HEK293 (cell line): ENCODE results near the gene HOXB8.

Experiments used
- GLIS1 ChIP-seq: fragments of 450-650 bp; formaldehyde crosslinking; IDR thresholded peaks from 2 replicates; pipeline ENCODE4 v1.5.1; 2016; ENCODE audit warnings: missing biosample characterization, missing genetic modification characterization
- KLF17 ChIP-seq: fragments of 450-650 bp; formaldehyde crosslinking; IDR thresholded peaks from 2 replicates; pipeline ENCODE4 v1.5.1; 2016; ENCODE audit warnings: missing biosample characterization, missing genetic modification characterization
- PRDM6 ChIP-seq: fragments of 450-650 bp; formaldehyde crosslinking; IDR thresholded peaks from 2 replicates; pipeline ENCODE4 v1.5.1; 2017; ENCODE audit warnings: missing biosample characterization, missing genetic modification characterization
- SCRT1 ChIP-seq: fragments of 450-650 bp; formaldehyde crosslinking; IDR thresholded peaks from 2 replicates; pipeline ENCODE4 v1.5.1; 2016; ENCODE audit warnings: missing biosample characterization, missing genetic modification characterization, borderline replicate concordance
- SP3 ChIP-seq: fragments of 450-650 bp; formaldehyde crosslinking; IDR thresholded peaks from 2 replicates; pipeline ENCODE4 v1.5.1; 2016; ENCODE audit warnings: missing biosample characterization, missing genetic modification characterization
- WT1 ChIP-seq: fragments of 450-650 bp; formaldehyde crosslinking; IDR thresholded peaks from 2 replicates; pipeline ENCODE4 v1.5.1; 2016; ENCODE audit warnings: missing biosample characterization, missing genetic modification characterization
- ZBTB1 ChIP-seq: fragments of 450-650 bp; formaldehyde crosslinking; IDR thresholded peaks from 2 replicates; pipeline ENCODE4 v1.5.1; 2016; ENCODE audit warnings: missing biosample characterization, missing genetic modification characterization
- ZBTB6 ChIP-seq: fragments of 450-650 bp; formaldehyde crosslinking; IDR thresholded peaks from 2 replicates; pipeline ENCODE4 v1.5.1; 2017; ENCODE audit warnings: missing biosample characterization, missing genetic modification characterization
- ZNF112 ChIP-seq: fragments of 450-650 bp; formaldehyde crosslinking; IDR thresholded peaks from 2 replicates; pipeline ENCODE4 v1.5.0; 2017; ENCODE audit warnings: missing biosample characterization, missing genetic modification characterization
- ZNF133 ChIP-seq: fragments of 450-650 bp; formaldehyde crosslinking; IDR thresholded peaks from 2 replicates; pipeline ENCODE4 v1.5.1; 2016; ENCODE audit warnings: missing biosample characterization, missing genetic modification characterization
- ZNF157 ChIP-seq: fragments of 450-650 bp; formaldehyde crosslinking; IDR thresholded peaks from 2 replicates; pipeline ENCODE4 v1.5.1; 2016; ENCODE audit warnings: missing biosample characterization, missing genetic modification characterization
- ZNF174 ChIP-seq: fragments of 450-650 bp; formaldehyde crosslinking; IDR thresholded peaks from 2 replicates; pipeline ENCODE4 v1.5.0; 2017; ENCODE audit warnings: missing biosample characterization, mild to moderate bottlenecking, missing genetic modification characterization
- ZNF211 ChIP-seq: fragments of 450-650 bp; formaldehyde crosslinking; IDR thresholded peaks from 2 replicates; pipeline ENCODE4 v1.5.1; 2016; ENCODE audit warnings: low read depth, missing biosample characterization, missing genetic modification characterization
- ZNF341 ChIP-seq: fragments of 450-650 bp; formaldehyde crosslinking; IDR thresholded peaks from 2 replicates; pipeline ENCODE4; 2016; ENCODE audit warnings: low read depth, missing biosample characterization, missing genetic modification characterization
- ZNF362 ChIP-seq: fragments of 450-650 bp; formaldehyde crosslinking; IDR thresholded peaks from 2 replicates; pipeline ENCODE4 v1.5.1; 2016; ENCODE audit warnings: missing biosample characterization, missing genetic modification characterization
- ZNF366 ChIP-seq: fragments of 450-650 bp; formaldehyde crosslinking; conservative IDR thresholded peaks from 2 replicates; pipeline ENCODE4 v1.5.1; 2016; ENCODE audit warnings: missing biosample characterization, missing genetic modification characterization
- ZNF37A ChIP-seq: fragments of 450-650 bp; IDR thresholded peaks from 2 replicates; pipeline ENCODE4 v1.5.1; 2018; ENCODE audit warnings: missing biosample characterization, missing genetic modification characterization
- ZNF555 ChIP-seq: fragments of 450-650 bp; formaldehyde crosslinking; conservative IDR thresholded peaks from 2 replicates; pipeline ENCODE4 v1.5.1; 2017; ENCODE audit warnings: missing biosample characterization, mild to moderate bottlenecking, missing genetic modification characterization, inconsistent platforms
- ZNF670 ChIP-seq: fragments of 450-650 bp; formaldehyde crosslinking; IDR thresholded peaks from 2 replicates; pipeline ENCODE4 v1.5.1; 2016; ENCODE audit warnings: missing biosample characterization, missing genetic modification characterization, low read depth
- TF ChIP-seq, protein P1 (sequence below): fragments of 450-650 bp; formaldehyde crosslinking; IDR thresholded peaks from 2 replicates; pipeline ENCODE4 v1.5.1; 2016; ENCODE audit warnings: missing biosample characterization, missing genetic modification characterization
- TF ChIP-seq, protein P2 (sequence below): fragments of 450-650 bp; formaldehyde crosslinking; IDR thresholded peaks from 2 replicates; pipeline ENCODE4 v1.5.1; 2016; ENCODE audit warnings: missing biosample characterization, missing genetic modification characterization
- TF ChIP-seq, protein P3 (sequence below): fragments of 450-650 bp; formaldehyde crosslinking; IDR thresholded peaks from 2 replicates; pipeline ENCODE4 v1.5.1; 2016; ENCODE audit warnings: missing biosample characterization, missing genetic modification characterization
- TF ChIP-seq, protein P4 (sequence below): fragments of 450-650 bp; formaldehyde crosslinking; IDR thresholded peaks from 2 replicates; pipeline ENCODE4 v1.5.1; 2016; ENCODE audit warnings: missing biosample characterization, missing genetic modification characterization

HOXB8 gene

DNA sequence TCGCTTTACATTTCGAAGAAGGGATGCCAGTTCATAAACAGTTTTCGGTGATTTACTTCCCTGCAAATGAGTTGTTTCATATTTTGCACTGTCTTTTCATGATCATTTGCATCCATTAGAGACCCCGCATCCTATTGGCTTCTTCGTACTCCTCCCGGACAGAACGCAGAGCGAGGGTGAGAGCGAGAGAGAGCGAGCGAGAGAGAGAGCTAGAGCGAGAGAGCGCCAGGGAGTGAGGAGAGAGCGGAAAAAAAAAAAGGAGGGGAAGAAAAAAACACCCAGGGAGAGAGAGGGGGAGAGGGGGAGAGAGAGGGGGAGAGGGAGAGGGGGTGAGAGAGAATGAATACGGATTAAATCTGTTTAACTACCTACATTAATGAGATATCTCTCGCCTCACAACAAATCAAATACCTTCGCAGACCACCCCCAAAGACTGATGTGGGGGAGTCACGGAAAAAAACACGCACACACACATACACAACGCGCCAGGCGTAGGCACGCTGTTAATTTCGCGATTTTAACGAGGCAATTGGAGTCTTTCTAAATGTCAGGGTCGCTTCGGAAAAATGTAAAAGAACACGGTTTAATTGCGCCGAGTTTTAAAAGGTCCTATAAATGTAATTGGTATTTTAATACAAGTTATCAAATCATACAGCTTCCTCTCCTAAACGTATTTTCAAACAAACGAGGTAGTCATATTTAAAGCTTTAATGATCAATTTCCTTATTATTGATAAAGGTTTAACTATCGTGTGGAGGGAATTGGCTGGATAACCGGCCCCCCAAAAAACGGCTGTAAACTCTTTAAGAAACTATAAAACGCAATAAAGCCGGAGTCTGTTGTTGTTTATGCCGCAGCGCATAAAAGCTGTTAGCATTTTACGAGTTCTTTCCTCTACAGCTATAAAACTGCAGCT lies at the start of gene HOXB8 (continued):
- 0 out of 2 replicates have a peak, but pooled peaks have one; percentile 22 for TF ChIP-seq ZNF341 (tag by site-specific recombination)
- TF ChIP-seq ZNF670 (tag by site-specific recombination), result no peak
- peak; percentile 35 for TF ChIP-seq GLIS1 (tag by site-specific recombination)
- TF ChIP-seq ZNF362 (tag by site-specific recombination), result peak; percentile 75
- TF ChIP-seq ZNF366 (tag by site-specific recombination), result peak; percentile 69
- no peak for TF ChIP-seq ZNF157 (tag by site-specific recombination)
- peak; percentile 81 for TF ChIP-seq ZBTB6 (tag by site-specific recombination)
- TF ChIP-seq ZNF112 (tag by site-specific recombination), result no peak
- TF ChIP-seq WT1, result peak; percentile 28
- no peak for TF ChIP-seq SCRT1 (tag by site-specific recombination)
- TF ChIP-seq ZNF555 (tag by site-specific recombination), result no peak
- TF ChIP-seq, protein P1, sequence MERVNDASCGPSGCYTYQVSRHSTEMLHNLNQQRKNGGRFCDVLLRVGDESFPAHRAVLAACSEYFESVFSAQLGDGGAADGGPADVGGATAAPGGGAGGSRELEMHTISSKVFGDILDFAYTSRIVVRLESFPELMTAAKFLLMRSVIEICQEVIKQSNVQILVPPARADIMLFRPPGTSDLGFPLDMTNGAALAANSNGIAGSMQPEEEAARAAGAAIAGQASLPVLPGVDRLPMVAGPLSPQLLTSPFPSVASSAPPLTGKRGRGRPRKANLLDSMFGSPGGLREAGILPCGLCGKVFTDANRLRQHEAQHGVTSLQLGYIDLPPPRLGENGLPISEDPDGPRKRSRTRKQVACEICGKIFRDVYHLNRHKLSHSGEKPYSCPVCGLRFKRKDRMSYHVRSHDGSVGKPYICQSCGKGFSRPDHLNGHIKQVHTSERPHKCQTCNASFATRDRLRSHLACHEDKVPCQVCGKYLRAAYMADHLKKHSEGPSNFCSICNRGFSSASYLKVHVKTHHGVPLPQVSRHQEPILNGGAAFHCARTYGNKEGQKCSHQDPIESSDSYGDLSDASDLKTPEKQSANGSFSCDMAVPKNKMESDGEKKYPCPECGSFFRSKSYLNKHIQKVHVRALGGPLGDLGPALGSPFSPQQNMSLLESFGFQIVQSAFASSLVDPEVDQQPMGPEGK (tag by site-specific recombination), result peak; percentile 65; the same call in 1 of the 2 replicates
- no peak for TF ChIP-seq ZBTB1
- no peak for TF ChIP-seq ZNF37A (tag by site-specific recombination)
- TF ChIP-seq, protein P2, sequence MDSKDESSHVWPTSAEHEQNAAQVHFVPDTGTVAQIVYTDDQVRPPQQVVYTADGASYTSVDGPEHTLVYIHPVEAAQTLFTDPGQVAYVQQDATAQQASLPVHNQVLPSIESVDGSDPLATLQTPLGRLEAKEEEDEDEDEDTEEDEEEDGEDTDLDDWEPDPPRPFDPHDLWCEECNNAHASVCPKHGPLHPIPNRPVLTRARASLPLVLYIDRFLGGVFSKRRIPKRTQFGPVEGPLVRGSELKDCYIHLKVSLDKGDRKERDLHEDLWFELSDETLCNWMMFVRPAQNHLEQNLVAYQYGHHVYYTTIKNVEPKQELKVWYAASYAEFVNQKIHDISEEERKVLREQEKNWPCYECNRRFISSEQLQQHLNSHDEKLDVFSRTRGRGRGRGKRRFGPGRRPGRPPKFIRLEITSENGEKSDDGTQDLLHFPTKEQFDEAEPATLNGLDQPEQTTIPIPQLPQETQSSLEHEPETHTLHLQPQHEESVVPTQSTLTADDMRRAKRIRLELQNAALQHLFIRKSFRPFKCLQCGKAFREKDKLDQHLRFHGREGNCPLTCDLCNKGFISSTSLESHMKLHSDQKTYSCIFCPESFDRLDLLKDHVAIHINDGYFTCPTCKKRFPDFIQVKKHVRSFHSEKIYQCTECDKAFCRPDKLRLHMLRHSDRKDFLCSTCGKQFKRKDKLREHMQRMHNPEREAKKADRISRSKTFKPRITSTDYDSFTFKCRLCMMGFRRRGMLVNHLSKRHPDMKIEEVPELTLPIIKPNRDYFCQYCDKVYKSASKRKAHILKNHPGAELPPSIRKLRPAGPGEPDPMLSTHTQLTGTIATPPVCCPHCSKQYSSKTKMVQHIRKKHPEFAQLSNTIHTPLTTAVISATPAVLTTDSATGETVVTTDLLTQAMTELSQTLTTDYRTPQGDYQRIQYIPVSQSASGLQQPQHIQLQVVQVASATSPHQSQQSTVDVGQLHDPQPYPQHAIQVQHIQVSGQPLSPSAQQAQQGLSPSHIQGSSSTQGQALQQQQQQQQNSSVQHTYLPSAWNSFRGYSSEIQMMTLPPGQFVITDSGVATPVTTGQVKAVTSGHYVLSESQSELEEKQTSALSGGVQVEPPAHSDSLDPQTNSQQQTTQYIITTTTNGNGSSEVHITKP (tag by site-specific recombination), result peak; percentile 85
- no peak for TF ChIP-seq SP3 (tag by site-specific recombination)
- TF ChIP-seq, protein P3, sequence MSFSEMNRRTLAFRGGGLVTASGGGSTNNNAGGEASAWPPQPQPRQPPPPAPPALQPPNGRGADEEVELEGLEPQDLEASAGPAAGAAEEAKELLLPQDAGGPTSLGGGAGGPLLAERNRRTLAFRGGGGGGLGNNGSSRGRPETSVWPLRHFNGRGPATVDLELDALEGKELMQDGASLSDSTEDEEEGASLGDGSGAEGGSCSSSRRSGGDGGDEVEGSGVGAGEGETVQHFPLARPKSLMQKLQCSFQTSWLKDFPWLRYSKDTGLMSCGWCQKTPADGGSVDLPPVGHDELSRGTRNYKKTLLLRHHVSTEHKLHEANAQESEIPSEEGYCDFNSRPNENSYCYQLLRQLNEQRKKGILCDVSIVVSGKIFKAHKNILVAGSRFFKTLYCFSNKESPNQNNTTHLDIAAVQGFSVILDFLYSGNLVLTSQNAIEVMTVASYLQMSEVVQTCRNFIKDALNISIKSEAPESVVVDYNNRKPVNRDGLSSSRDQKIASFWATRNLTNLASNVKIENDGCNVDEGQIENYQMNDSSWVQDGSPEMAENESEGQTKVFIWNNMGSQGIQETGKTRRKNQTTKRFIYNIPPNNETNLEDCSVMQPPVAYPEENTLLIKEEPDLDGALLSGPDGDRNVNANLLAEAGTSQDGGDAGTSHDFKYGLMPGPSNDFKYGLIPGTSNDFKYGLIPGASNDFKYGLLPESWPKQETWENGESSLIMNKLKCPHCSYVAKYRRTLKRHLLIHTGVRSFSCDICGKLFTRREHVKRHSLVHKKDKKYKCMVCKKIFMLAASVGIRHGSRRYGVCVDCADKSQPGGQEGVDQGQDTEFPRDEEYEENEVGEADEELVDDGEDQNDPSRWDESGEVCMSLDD (tag by site-specific recombination), result peak; percentile 64; the same call in 1 of the 2 replicates
- TF ChIP-seq KLF17, result no peak
- TF ChIP-seq ZNF174, result no peak
- no peak for TF ChIP-seq ZNF133 (tag by site-specific recombination)
- TF ChIP-seq, protein P4, sequence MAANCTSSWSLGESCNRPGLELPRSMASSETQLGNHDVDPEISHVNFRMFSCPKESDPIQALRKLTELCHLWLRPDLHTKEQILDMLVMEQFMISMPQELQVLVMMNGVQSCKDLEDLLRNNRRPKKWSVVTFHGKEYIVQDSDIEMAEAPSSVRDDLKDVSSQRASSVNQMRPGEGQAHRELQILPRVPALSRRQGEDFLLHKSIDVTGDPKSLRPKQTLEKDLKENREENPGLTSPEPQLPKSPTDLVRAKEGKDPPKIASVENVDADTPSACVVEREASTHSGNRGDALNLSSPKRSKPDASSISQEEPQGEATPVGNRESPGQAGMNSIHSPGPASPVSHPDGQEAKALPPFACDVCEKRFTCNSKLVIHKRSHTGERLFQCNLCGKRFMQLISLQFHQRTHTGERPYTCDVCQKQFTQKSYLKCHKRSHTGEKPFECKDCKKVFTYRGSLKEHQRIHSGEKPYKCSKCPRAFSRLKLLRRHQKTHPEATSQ (tag by site-specific recombination), result no peak
- no peak for TF ChIP-seq ZNF211 (tag by site-specific recombination)
- TF ChIP-seq PRDM6 (tag by site-specific recombination), result peak; percentile 98
